GM19372 (cell line): ENCODE data around the gene TIAL1.

Experiments used
- ATAC-seq: cut with Tn5 transposase; IDR thresholded peaks from one replicate; pipeline ENCODE4 v1.9.1; 2021; ENCODE audit warnings: mild to moderate bottlenecking, low read depth, moderate library complexity; ENCODE audit not compliant: unreplicated experiment

Gene TIAL1

DNA sequence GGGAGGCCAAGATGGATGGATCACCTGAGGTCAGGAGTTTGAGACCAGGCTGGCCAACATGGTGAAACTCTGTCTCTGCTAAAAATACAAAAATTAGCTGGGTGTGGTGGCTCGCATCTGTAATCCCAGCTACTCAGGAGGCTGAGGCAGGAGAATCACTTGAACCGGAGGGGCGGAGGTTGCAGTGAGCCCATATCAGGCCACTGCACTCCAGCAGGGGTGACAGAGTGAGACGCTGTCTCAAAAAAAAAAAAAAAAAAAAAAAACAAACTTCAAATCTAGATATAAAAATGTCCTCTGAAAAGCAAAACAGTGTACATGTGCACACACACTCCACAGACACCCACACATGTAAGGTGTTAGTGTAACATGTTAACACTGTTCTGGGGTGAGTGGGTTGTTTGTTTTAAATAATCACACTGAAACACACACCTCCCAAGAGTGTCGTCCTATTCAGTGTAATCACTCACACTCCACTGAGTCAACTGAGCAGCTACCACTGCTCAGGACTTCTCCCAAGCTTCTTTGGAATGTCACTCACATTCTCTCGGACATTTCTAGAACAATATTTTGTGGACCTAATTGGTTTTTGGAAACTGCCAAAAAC is 41.5 kb downstream of the TIAL1 start:
- no peak for ATAC-seq

DNA sequence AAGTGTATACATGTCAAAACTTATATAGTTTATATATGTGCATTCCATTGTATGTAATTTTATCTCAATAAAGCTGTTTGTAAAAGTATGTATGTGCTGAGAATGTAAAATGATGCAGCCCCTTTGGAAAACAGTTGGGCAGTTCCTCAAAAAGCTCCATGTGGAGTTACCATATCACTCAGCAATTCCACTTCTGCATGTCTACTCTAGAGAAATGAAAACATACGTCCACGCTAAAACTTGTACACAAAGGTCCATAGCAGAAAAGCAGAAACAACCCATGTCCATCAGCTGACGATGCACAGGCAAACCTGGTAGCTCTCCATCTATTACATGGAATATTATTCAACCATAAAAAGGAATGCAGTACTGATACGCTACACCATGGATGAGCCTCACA is 45.9 kb downstream of the TIAL1 start:
- ATAC-seq, result no peak

DNA sequence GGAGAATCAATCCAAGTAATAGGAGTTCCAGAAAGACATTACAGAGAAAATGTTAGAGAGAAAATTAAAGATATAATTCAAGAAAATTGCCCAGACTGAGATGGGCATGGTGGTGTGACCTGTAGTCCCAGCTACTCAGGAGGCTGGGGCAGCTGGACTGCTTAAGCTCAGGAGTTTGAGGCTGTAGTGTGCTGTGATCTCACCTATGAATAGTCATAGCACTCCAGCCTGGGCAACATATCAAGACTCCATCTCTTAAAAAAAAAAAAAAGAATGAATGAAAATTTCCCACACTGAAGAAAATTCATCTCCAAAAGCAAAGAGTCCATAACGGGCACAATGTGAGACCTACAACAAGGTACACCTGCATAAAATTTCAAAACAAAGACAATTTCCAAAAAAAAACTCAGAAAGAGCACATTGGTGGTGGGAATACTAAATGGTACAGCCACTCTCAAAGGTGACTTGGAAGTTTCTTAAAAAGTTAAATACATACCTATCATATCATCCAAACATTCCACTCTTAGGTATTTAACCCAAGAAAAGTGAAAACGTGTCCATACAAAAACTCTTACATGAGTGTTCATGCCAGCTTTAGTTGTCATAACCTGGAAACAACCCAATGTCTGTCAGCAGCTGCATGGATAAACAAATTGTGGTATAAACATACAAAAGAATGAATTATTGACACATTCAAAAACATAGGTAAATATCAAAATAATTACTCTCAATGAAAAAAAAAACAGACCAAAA is 47.3 kb downstream of the TIAL1 start:
- ATAC-seq, result no peak

DNA sequence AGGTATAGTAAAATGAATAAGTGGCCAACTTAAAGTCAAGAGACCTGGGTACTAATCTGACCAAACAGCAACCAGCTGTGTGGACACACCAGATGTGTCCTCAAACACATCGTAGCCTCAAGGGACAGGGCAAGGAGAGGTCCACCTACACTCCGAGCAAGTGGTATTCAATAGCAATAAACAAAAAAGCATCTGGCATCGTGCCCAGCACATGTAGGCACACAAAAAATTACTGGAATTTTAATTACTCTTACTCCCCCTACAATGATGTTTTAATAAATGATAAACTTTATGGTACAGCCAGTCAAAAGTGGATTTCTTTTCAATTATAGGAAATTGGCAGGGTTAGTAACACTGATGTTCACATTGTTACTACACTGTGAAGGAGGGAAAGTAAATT is 50.8 kb downstream of the TIAL1 start:
- no peak for ATAC-seq

DNA sequence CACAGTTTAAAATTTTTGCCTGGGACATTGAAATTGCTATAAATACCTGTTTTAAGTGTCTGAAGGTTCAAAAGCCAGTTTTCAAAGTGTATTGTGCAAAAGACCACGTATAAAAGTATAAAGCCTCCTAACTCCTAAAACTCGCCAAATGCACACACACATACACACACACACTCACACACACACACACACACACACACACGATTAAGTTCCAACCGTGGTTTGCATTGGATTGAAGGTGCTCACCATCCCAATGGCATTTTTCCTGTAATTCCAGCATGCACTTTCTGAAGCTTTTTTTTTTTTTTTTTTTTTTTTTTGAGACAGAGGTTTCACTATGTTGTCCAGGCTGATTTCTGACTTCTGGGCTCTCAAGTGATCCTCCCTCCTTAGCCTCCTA is 51.5 kb downstream of the TIAL1 start:
- no peak for ATAC-seq

DNA sequence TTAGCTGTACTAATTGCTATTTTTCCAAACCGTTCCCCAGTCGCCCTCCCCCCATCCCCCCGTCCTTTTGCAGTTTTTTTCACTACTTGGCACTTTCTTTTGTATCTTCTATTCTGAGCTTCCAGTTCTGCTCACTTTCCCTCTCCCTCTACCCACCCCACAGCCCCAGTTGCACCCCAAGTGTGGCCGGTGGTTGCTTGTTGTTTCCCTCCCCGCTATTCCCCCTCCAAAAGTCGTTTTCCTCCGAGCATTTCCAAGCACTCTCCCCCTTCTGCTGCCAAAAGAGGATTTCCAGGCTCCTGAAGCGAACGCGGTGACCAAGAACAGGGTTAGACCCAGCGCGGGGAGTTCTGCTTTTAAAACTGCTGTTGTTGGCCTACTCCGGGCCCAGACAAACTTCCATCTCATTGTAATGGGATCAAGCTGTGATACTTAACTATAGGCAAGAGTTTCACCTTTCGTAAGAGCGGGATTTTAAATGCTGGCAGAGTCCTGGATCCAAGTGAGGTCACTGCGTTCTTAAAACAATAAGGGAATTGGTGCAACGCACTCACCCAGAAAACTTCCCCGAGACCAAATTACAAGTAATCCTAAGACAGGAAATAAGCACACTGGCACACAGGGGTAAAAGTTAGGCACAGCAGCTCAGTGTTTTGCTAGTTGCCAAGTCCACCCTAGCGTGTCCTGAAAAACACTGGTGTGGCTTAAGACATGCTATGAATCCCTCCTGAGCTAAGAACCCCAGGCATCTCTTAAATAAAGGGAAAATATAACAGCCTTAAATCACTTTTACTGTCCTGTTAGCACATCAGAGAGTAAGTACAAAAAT is 52.7 kb downstream of the TIAL1 start:
- no peak for ATAC-seq

DNA sequence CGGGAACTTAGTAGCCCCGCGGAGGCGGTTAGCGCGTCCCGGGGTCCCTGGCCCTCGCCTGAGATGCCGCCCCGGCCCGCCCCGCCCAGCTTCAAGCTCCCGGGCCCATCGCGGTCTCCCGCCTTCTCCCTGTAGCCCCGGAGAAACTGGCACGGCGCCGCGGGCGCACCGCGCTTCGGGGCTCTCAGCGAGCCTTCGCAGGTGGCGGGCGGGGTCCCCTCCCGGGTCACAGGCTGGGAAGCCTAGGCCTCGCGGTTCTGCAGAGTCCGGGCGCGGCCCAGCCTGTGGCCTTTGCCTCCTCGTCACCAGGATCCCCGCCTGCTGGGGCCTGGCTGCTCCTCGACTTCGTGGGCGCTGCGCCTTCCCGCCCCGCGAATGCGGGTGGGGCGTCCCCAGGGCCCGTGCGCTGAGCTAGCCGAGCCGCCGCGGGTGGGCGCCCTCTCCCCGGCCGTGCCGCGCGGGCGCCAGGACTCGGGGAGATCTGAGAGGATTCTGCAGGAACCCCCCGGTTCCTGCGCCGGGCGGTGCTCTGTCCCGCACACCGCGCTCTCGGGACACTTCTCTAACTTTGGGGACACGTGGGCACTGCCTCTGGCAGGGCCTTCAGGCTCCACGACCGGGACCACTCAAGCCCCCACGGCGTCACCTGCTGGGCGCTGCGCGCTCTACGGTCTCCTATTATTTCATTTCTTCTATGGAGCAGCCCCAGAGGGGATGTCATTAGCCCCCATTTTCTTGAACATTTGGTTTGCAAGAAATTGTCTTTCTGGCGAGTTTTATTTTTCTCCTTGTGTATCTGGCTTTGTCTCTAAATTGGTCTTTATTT is 53.6 kb downstream of the TIAL1 start:
- ATAC-seq, result peak; percentile 41

DNA sequence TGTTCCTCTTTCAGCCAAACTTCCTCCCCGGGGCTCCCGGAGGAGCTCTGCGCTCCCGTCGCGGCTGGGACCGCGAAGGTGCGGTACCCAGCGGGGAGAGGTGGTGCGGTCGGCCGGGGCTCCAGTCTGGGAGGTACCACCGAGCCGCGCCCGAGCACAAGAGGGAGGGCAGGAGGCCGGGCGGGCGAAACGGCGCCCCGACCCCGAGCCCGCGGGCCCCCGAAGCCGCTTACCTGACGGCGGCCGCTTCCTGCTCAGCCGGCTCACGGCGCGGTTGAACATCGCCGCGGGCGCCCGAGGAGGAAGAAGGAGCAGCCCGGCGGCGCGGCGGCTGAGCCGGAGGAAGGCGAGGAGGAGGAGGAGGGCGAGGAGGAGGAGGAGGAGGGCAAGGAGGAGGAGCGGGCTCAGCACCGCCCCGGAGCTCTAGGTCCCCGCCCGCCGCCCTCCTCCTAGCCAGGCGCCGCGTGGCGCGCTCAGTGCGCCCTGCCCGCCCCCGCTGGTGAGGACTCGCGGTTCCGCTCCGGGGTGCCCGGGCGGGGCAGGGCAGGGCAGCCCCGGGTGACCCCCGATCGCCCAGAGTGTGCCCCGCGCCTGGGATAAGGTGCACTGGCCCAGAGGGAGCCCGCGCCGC is 54.3 kb downstream of the TIAL1 start, which contains the start of gene RGS10:
Gene RGS10, minus strand, starts transcription at position 363 of the 631 bp plus-strand sequence. Its CDS starts 81 bp downstream, at position 282.
- peak; percentile 75 for ATAC-seq

DNA sequence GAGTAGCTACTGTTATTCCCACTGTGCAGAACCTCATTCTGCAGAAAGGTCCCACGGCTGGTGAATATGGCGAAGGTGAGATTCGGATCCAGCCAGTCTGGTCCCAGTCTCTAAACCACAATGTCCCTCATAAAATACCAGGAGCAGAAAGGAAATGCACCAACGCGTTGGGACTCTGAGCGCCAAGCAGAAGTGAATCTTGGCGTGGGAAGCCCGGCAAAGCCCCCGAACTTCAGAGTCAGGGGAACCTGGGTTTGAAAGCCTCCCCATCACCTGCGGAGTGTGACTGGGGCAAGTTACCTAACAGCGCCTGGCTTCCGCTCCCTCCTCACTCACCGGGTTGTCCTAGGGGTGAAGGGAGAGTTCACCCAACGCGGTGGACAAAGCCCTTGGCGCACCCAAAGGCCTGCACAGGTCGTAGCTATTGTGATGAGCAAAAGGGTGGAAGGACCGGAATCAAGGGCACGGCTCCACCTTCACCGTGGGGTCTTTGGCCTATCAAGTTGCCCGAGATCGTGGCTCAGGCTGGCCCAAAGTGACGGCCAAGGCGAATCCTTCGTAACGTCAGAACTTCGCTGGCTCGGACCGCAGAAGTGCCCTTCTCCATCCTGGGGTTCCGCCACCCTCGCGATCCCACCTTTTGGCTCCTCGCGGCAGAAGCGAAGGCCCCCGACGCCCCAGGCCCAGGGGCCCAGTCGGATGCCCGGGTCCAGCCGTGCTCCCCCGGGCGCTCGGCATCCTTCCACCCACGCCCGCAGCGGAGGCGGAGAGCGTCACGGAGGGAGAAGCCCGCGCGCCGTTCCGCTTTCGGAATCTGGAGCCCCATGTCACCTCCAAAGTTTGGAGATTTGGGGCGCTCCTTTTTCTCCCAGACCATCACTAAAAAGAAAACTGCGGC is 55.1 kb downstream of the TIAL1 start:
- ATAC-seq, result no peak

DNA sequence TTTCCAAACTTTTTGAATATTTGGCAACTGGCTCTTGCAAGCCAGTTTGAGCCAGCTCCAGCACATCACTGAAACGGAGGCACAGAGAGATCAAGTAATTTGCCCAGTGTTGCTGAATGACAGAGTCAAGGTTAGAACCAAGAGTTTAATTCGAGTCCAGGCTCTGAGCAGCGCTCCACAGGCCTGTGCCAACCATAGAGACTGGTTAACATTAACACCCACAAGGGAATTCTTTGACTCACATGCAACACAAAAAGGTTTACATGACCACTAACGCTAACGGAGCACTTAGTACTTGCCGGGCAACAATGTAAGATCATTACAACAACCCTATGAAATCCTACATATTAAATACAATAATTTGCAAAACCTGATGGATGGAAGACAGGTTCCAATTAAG is 55.7 kb downstream of the TIAL1 start:
- ATAC-seq, result no peak

DNA sequence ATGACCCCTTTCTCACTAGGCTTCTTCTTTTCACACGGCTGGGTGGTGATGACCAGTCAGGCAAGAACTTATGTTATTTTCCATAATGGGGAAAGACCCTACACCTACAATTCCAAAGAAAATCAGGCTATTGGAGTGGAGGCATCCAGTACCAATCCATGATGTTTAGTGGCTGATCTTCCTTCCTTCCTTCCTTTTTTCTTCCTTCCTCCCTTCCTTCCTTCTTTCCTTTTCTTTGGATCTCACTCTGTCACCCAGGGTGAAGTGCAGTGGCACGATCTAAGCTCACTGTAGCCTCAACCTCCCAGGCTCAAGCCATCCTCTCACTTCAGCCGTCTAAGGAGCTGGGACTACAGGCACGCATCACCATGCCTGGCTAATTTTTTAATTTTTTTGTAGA is 56.7 kb downstream of the TIAL1 start:
- ATAC-seq, result no peak

DNA sequence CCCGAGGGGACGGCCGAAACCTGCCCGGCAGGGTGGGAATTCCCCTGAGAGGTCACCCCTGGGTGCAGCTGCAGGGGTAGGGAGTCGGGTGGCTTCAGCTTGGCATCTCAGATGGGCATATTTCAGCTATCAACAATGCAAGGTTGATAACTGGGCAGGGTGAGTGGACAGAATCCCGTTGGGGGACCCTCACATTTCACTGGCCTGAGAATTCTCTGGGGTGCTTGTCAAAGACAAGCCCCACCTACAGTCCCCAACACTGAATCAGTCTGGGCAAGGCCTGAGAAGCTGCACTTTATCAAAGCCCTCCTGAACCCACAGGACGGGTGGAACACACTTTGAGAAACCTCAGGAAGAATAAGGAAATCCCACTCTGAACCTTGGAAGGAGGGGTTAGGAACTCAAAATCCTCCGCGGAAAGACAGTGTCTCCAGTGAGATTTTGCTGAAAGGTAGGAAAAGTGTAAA is 57.4 kb downstream of the TIAL1 start:
- ATAC-seq, result no peak

DNA sequence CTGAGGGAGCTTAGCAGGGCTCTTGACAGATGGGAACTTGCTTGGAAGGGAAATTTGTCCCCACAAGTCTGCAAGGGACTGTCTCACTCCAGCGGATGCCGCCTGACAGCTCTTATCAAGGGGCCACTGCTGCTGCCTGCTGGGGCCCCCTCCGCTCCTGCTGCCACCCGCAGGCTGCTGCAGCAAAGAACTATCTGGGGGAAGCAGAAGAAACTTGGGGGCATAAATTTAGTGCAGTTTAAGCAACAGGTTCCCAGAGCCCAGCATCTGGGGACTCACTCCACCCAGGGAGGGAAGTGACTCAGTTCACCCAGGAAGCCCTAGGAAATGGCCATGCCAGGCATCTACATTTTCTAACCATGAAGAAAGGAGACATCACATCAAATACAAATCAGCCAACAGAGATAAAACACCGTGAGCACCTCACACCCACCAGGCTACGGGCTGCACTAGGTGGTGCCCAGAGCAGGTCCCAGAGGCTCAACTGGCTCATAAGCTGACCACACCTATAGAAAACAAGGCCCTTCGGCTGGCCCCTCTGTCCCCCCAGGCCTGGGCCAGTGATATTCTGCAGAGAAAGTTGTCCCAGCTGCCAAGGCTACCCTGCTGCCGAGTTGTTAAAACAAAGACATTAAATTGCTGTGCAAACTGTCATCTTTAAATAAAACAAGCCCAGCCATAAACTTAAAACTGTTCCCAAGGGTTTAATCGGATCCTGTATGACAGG is 58.0 kb downstream of the TIAL1 start:
- ATAC-seq, result no peak

DNA sequence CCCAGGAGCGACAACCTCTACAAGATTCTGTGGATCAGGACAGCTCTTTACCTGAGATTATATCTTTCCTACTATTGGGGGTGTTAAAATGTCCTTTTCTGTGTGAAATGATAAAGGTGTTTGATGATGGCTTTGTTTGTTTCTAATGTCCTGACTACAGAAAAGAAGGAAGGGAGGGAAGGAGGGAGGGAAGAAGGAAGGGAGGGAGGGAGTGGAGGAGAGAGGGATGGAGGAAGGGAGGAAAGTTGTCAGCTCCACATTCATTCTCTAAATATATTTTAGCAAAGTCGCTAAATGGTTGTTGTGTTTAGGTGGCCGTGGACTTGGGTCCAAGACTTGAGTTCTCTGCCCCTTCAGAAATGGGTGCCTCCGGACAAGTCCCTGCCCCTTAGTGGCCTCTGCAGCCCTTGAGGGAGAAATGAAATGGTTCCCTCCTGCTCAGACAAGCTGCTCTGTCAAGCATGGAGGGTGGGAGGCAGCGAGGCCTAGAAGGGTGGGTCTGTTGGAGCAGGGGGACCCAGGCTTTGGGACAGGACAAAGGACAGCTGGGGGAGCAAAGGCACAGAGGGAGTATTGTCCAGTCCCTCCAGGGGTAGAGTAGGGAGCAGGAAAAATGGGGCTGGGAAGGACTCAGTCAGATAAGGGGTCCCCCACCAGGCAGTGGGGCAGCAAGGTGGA is 58.7 kb downstream of the TIAL1 start:
- no peak for ATAC-seq

DNA sequence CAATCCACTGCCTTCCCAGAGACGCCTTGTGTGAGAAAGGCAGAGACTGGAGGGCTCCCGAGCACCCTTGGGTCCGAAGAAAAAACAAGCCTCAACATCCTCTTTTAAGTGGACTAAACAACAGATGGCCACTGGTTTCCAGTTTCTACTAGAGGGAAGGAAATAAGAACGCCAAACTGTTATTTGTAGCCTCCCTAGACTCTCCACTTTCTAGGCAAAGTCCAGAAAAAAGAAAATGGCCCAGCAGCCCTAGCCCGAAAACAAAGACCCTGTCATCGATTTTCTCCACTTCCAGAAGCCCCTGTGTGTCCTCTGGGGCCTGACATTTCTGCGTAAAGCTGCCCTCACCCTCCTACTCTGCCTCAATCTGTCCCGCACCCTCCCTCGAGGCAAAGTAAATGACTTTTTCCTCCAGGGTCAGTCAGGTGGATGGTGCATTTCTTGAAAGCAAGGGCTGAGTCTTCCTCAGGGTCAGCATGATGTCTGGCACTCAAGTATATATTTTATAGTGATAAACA is 60.2 kb downstream of the TIAL1 start:
- ATAC-seq, result no peak

DNA sequence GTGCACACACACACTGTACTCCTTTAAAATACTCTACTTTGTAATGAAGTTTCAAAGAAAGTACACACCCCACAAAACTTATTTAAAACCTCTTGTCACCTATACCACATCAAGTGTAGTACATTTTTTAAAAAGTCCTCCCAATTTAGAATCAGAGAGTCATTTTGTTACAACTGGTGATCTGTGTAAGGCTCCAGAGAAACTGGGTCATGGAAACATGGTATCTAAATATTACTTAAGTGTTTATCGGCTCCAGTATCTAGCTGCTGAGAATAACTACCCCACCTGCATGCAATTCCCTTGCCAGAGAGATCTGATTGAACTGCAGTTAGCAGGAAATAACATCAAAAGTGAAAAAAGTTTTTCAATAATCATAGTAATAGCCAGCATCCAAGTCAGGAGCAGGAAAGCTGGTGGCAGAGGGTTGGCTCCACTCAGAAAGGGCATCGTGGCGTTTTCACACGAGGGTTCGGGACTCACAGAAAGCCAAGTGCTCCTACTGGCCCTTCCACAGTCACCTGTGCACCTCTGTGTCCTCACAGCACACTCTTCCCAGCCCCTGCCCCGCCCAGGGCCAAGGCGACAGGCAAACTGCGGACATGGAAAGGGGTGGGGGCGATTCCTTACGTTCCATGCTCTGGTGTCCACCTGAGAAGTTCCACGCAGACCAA is 60.8 kb downstream of the TIAL1 start:
- no peak for ATAC-seq

DNA sequence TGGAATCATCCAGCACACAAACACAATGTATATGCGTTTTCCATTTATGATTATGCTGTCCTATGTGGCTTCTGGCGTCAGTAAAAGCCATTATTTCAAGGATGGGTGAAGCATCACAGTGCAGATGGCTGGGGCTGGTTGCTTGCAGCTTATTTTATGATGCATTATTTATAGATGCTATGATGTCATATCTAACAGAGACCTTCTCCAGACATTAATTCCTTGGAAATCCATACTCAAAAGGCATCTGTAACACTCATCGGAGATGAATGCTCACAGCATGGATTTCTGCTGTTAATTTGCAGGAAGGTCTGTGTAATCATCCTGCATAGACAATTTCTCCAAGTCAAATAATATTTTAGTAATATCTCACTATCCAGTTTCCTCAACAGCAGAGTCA is 61.5 kb downstream of the TIAL1 start:
- ATAC-seq, result no peak
